Astrocyte of the spinal cord (primary cell): ENCODE results near the gene KRT2.

Experiments
- DNase-seq: peaks from one replicate; pipeline ENCODE4 v3.0.0; 2011; ENCODE audit warnings: low read depth, low spot score
- H3K4me3 ChIP-seq: 2 replicates; pipeline ENCODE4 v1.5.1; 2011; ENCODE audit warnings: low read depth, mild to moderate bottlenecking, low read length, moderate library complexity
- in situ Hi-C: cut with HindIII; loops from 2 replicates; pipeline ENCODE4 v1.10.0; 2017; ENCODE audit warnings: low sequenced_read_pairs
- TF ChIP-seq, protein P1 (sequence below): IDR thresholded peaks from 2 replicates; pipeline ENCODE4 v1.5.1; 2012; ENCODE audit warnings: low read depth, mild to moderate bottlenecking, low read length, inconsistent platforms

KRT2 gene

DNA sequence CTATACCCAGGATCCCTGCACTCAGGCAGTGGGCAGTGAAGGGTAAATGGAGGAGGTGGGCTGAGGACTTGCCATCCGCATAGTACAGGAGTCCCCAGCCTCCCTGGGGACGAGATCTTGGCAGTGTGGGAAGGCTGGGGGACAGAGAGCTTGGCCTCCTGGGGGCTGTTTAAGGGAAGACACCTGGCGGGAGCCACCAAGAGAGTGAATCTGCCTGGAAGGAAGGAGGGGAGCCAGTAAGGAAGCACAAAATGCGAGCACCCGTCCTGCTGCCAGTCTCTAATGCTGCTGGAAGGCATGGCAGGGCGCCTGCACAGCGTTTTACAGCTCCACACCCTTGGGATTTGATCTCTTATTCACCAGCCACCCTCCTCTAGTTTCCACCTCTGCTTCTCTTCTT lies 7.4 kb upstream of the KRT2 start:
- in situ Hi-C loops, result no loop called here
- no peak overlapping the region for H3K4me3 ChIP-seq
- TF ChIP-seq, protein P1, sequence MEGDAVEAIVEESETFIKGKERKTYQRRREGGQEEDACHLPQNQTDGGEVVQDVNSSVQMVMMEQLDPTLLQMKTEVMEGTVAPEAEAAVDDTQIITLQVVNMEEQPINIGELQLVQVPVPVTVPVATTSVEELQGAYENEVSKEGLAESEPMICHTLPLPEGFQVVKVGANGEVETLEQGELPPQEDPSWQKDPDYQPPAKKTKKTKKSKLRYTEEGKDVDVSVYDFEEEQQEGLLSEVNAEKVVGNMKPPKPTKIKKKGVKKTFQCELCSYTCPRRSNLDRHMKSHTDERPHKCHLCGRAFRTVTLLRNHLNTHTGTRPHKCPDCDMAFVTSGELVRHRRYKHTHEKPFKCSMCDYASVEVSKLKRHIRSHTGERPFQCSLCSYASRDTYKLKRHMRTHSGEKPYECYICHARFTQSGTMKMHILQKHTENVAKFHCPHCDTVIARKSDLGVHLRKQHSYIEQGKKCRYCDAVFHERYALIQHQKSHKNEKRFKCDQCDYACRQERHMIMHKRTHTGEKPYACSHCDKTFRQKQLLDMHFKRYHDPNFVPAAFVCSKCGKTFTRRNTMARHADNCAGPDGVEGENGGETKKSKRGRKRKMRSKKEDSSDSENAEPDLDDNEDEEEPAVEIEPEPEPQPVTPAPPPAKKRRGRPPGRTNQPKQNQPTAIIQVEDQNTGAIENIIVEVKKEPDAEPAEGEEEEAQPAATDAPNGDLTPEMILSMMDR, result no peak
- DNase-seq, result no peak

DNA sequence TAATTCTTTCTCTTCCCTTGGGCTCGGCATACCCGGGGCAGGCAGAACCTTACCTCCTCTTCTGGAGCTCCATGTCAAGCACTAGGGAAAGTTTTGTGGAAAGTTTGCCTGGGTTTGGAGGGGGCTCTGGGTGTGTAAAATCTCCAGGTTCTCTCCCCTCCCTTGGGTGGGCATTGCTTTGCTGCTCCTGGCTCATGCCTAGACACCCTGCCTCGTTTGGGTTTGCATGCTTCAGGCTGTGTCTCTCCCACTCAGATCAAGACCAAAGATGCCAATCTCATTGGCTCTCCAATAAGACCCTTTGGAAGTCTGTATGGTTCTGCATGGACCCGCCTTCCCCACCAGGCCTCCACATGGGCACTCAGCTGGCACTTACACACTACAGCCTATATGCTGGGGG lies 6.2 kb upstream of the KRT2 start:
- DNase-seq, result no peak
- in situ Hi-C loops, result no loop called here
- TF ChIP-seq, protein P1, result no peak
- no peak overlapping the region for H3K4me3 ChIP-seq

DNA sequence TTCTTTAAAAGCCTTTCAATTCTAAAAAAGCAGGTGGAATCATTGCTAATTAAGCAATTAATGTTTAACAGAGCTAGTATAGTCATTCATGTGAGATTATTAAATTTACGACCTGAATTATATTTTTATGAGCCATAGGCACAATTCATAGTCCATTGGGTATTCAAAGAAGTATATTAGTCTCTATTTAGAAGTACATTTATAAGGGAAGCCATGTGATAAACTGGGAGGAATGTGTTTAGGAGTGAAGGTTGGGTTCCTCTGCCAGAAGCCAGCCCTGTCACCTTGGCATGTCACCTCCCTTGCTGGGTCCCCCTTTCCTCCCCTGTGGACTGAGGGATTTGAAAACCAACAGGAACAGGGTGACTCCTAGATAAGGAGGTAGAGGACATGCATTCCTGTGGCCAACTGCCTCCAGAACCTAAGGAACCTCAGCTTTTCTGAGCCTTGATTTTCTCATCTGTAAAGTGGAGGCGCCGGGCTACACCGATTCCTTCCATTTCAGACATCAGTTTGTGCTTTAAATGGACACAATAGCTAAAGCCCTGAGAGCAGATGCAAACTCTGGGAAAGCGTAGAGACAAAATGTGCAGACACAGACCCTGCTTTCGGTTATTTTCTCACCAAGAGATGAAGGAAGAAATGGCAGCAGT lies 5.4 kb upstream of the KRT2 start:
- TF ChIP-seq, protein P1, result no peak
- in situ Hi-C loops, result no loop called here
- H3K4me3 ChIP-seq, result no peak overlapping the region
- DNase-seq, result no peak

DNA sequence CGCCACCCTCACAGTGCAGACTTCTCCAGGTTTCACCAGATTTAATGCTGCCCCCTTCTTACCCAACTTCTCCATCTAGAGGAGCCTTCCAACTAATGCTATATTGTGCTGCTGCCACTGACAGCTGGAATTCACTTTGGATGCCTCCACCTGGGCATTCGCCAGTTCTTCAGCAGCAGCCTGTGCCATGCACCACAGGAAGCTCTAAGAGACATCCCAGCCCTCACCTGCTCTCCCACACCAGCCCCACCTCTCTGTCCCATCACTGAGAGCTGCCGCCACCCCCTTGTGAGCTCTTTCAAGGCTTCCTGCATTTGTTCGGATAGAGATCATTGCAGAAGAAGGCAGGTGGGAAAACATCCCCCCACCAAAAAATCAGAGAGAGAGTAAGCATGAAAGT lies 4.6 kb upstream of the KRT2 start:
- DNase-seq, result no peak
- in situ Hi-C loops, result no loop called here
- TF ChIP-seq, protein P1, result no peak
- H3K4me3 ChIP-seq, result no peak overlapping the region

DNA sequence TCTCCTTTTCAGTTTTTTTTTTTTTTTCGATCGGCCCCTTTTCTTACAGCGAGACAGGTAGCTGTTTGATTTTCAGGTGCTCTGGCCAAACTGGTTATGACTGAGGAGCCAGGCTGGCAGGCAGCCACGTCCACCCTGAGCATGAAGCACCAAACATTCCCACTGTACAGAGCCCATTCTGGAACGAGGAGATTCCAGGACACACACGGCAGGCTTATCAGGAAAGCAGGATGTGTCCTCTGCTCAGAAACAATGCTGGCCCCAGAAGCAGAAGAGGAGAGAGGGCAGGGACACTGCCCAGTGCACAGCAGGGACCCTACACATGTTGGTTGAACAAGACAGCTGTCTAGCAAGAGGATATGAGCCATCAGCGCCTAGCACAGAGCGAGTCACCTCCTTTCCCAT lies 3.7 kb upstream of the KRT2 start:
- TF ChIP-seq, protein P1, result no peak
- in situ Hi-C loops, result no loop called here
- H3K4me3 ChIP-seq, result no peak overlapping the region
- no peak for DNase-seq

DNA sequence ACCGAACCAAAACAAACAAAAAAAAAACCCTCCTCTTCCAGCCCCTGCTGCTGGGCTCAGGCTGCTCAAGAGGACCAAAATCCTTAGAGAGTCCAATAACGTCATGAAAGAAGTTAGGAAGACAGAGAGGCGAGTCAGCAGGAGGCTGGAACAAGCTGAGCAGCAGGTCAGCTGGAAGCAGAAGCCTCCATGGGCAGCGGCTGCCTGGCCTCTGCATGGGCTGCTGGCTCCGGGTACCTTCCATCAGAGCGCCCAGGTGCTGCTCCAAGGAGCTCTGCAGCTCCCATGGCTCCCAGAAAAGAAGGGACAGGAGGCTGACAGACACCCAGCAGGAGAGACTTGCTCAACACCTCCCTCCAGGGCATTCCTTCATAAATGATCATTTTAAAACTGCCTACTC lies 3.2 kb upstream of the KRT2 start:
- DNase-seq, result no peak
- in situ Hi-C loops, result no loop called here
- no peak overlapping the region for H3K4me3 ChIP-seq
- TF ChIP-seq, protein P1, result no peak
